HEK293 (cell line): ENCODE data around the gene HYDIN.
"Not testable (repeated sequence)": the region's sequence is repeated elsewhere in the genome, so short reads cannot be mapped to it uniquely, and the experiment has no call there.

ENCODE experiments used
- KLF10 ChIP-seq: fragments of 450-650 bp; IDR thresholded peaks from 2 replicates; pipeline ENCODE4 v1.5.1; 2018; ENCODE audit warnings: missing biosample characterization, mild to moderate bottlenecking, missing genetic modification characterization
- SCRT2 ChIP-seq: fragments of 450-650 bp; formaldehyde crosslinking; IDR thresholded peaks from 2 replicates; pipeline ENCODE4 v1.5.1; 2016; ENCODE audit warnings: missing biosample characterization, missing genetic modification characterization
- SP2 ChIP-seq: fragments of 450-650 bp; formaldehyde crosslinking; IDR thresholded peaks from 2 replicates; pipeline ENCODE4 v1.5.1; 2016; ENCODE audit warnings: missing biosample characterization, missing genetic modification characterization
- ZBTB1 ChIP-seq: fragments of 450-650 bp; formaldehyde crosslinking; IDR thresholded peaks from 2 replicates; pipeline ENCODE4 v1.5.1; 2016; ENCODE audit warnings: missing biosample characterization, missing genetic modification characterization
- ZBTB48 ChIP-seq: fragments of 450-650 bp; formaldehyde crosslinking; IDR thresholded peaks from 2 replicates; pipeline ENCODE4 v1.5.1; 2016; ENCODE audit warnings: missing biosample characterization, missing genetic modification characterization
- ZFP41 ChIP-seq: fragments of 450-650 bp; formaldehyde crosslinking; IDR thresholded peaks from 2 replicates; pipeline ENCODE4 v1.5.1; 2016; ENCODE audit warnings: missing biosample characterization, missing genetic modification characterization, borderline replicate concordance
- TF ChIP-seq, protein P1 (sequence below): fragments of 450-650 bp; formaldehyde crosslinking; IDR thresholded peaks from 2 replicates; pipeline ENCODE4 v1.5.1; 2016; ENCODE audit warnings: missing biosample characterization, missing genetic modification characterization
- TF ChIP-seq, protein P2 (sequence below): fragments of 450-650 bp; formaldehyde crosslinking; IDR thresholded peaks from 2 replicates; pipeline ENCODE4 v1.5.1; 2016; ENCODE audit warnings: missing biosample characterization, missing genetic modification characterization, low read depth

DNA sequence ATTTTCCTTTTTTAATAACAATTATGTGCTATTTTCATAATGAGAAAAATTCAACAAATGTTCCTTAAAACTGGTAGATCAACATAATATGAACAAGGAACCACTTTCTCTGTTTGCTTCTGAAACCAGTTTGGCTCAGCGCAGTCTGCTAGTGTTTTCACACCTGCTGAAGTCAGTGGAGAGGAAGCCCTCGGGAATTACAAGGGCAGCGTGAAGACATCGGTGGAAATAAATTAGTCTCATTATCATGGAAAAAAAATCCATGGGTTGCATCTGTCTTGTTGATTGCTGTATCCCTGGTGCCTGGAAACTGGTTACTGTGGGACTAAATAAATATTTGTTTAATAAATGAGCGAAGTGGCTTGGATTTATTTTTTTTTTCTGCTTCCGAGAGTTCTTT lies 245.8 kb downstream of the HYDIN start:
- not testable (repeated sequence) for TF ChIP-seq ZBTB1 (tag by site-specific recombination); KLF10 (tag by site-specific recombination); SCRT2 (tag by site-specific recombination); ZBTB48 (tag by site-specific recombination); SP2; ZFP41 (tag by site-specific recombination)
- TF ChIP-seq, protein P1, sequence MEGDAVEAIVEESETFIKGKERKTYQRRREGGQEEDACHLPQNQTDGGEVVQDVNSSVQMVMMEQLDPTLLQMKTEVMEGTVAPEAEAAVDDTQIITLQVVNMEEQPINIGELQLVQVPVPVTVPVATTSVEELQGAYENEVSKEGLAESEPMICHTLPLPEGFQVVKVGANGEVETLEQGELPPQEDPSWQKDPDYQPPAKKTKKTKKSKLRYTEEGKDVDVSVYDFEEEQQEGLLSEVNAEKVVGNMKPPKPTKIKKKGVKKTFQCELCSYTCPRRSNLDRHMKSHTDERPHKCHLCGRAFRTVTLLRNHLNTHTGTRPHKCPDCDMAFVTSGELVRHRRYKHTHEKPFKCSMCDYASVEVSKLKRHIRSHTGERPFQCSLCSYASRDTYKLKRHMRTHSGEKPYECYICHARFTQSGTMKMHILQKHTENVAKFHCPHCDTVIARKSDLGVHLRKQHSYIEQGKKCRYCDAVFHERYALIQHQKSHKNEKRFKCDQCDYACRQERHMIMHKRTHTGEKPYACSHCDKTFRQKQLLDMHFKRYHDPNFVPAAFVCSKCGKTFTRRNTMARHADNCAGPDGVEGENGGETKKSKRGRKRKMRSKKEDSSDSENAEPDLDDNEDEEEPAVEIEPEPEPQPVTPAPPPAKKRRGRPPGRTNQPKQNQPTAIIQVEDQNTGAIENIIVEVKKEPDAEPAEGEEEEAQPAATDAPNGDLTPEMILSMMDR (tag by site-specific recombination), result not testable (repeated sequence)
- TF ChIP-seq, protein P2, sequence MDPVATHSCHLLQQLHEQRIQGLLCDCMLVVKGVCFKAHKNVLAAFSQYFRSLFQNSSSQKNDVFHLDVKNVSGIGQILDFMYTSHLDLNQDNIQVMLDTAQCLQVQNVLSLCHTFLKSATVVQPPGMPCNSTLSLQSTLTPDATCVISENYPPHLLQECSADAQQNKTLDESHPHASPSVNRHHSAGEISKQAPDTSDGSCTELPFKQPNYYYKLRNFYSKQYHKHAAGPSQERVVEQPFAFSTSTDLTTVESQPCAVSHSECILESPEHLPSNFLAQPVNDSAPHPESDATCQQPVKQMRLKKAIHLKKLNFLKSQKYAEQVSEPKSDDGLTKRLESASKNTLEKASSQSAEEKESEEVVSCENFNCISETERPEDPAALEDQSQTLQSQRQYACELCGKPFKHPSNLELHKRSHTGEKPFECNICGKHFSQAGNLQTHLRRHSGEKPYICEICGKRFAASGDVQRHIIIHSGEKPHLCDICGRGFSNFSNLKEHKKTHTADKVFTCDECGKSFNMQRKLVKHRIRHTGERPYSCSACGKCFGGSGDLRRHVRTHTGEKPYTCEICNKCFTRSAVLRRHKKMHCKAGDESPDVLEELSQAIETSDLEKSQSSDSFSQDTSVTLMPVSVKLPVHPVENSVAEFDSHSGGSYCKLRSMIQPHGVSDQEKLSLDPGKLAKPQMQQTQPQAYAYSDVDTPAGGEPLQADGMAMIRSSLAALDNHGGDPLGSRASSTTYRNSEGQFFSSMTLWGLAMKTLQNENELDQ (tag by site-specific recombination), result not testable (repeated sequence)
